IMR-90 (cell line): Measurements from ENCODE around the gene ZDBF2.
"Not testable (repeated sequence)": the region's sequence is repeated elsewhere in the genome, so short reads cannot be mapped to it uniquely, and the experiment has no call there.

Experiments used
- BHLHE40 ChIP-seq: fragments of 150-350 bp; IDR thresholded peaks from 2 replicates; pipeline ENCODE4 v1.6.1; 2016; ENCODE audit warnings: mild to moderate bottlenecking, low read depth, low read length
- CHD1 ChIP-seq: IDR thresholded peaks from 2 replicates; pipeline ENCODE4 v1.6.1; 2012; ENCODE audit warnings: low read depth, low read length, improper control_type of control experiment
- MAFK ChIP-seq: IDR thresholded peaks from 2 replicates; pipeline ENCODE4 v1.6.1; 2012; ENCODE audit warnings: low read depth, low read length, improper control_type of control experiment
- POLR2A ChIP-seq: IDR thresholded peaks from 2 replicates; pipeline ENCODE4 v1.6.1; 2012; ENCODE audit warnings: mild to moderate bottlenecking, low read depth, low read length
- RAD21 ChIP-seq: IDR thresholded peaks from 2 replicates; pipeline ENCODE4 v1.6.1; 2012; ENCODE audit warnings: low read length, improper control_type of control experiment
- RCOR1 ChIP-seq: IDR thresholded peaks from 2 replicates; pipeline ENCODE4 v1.6.1; 2012; ENCODE audit warnings: mild to moderate bottlenecking, low read length, improper control_type of control experiment; ENCODE audit not compliant: insufficient replicate concordance
- SMC3 ChIP-seq: fragments of 150-350 bp; IDR thresholded peaks from 2 replicates; pipeline ENCODE4 v1.6.1; 2016; ENCODE audit warnings: low read depth, mild to moderate bottlenecking, antibody characterized with exemption, low read length, moderate library complexity
- TF ChIP-seq, protein P1 (sequence below): conservative IDR thresholded peaks from 2 replicates; pipeline ENCODE4 v1.5.1; 2012; ENCODE audit warnings: mild to moderate bottlenecking, low read depth, low read length, improper control_type of control experiment
- TF ChIP-seq, protein P2 (sequence below): fragments of 150-350 bp; IDR thresholded peaks from 2 replicates; pipeline ENCODE4 v1.6.1; 2016; ENCODE audit warnings: low read depth, mild to moderate bottlenecking, low read length, moderate library complexity, borderline replicate concordance

DNA sequence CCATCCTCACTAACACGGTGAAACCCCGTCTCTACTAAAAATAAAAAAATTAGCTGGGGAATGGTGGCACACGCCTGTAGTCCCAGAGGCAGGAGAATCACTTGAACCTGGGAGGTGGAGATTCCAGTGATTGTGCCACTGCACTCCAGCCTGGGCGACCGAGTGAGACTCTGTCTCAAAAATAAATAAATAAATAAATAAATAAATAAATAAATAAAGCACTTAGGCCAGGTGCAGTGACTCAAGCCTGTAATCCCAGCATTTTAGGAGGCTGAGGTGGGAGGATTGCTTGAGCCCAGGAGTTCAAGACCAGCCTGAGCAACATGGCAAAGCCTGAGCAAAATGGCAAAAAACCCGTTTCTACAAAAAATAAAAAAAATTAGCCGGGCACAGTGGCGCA is 15.8 kb upstream of the ZDBF2 start:
- TF ChIP-seq BHLHE40, POLR2A, MAFK, CHD1, SMC3, RCOR1, RAD21: not testable (repeated sequence)
- TF ChIP-seq, protein P1, sequence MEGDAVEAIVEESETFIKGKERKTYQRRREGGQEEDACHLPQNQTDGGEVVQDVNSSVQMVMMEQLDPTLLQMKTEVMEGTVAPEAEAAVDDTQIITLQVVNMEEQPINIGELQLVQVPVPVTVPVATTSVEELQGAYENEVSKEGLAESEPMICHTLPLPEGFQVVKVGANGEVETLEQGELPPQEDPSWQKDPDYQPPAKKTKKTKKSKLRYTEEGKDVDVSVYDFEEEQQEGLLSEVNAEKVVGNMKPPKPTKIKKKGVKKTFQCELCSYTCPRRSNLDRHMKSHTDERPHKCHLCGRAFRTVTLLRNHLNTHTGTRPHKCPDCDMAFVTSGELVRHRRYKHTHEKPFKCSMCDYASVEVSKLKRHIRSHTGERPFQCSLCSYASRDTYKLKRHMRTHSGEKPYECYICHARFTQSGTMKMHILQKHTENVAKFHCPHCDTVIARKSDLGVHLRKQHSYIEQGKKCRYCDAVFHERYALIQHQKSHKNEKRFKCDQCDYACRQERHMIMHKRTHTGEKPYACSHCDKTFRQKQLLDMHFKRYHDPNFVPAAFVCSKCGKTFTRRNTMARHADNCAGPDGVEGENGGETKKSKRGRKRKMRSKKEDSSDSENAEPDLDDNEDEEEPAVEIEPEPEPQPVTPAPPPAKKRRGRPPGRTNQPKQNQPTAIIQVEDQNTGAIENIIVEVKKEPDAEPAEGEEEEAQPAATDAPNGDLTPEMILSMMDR: not testable (repeated sequence)
- TF ChIP-seq, protein P2, sequence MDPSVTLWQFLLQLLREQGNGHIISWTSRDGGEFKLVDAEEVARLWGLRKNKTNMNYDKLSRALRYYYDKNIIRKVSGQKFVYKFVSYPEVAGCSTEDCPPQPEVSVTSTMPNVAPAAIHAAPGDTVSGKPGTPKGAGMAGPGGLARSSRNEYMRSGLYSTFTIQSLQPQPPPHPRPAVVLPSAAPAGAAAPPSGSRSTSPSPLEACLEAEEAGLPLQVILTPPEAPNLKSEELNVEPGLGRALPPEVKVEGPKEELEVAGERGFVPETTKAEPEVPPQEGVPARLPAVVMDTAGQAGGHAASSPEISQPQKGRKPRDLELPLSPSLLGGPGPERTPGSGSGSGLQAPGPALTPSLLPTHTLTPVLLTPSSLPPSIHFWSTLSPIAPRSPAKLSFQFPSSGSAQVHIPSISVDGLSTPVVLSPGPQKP: not testable (repeated sequence)
